ENCODE measurements around the gene PPM1L.

The PPM1L gene

DNA sequence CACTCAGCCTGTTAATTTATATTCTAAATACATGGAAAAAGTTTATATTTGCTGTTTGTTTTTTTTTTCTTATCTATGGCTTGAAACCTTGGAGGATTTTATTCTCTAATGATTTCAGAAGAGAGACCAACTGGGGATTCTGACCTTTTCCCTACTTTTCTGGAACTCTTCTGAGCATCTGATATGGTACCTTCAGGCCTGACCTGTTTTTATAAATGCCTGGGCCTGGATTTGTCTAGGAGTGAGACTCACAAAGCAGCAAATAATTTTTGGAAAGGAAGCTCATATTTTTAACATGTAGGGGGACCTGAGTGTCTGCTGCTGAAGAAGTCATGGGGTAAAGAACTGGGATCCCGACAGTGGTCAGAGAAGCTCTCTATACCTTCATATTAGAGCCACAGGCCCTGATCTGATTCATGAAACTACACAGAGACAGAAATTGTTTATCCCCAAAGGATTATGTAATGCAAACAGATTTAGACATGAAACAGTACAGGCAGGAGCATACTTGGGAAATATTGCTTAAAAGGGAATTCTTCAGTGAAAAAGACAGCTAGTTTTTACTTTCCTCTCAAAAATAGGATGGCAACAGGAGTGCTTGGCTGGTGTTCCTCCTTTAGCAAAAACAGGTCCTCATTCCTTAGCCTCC lies 15.9 kb downstream of the PPM1L start:
- H3K9me3 ChIP-seq (ENCODE audit: control insufficient read depth, insufficient read depth, low read length), result no peaks in the 10 kb centered on the region
- no peak overlapping the region for H3K4me2 ChIP-seq (ENCODE audit: low read length)
- H3K4me1 ChIP-seq (ENCODE audit: control insufficient read depth, low read length), result peaks cover 3% of the 10 kb centered on the region; the same call in 1 of the 2 replicates
- H3K36me3 ChIP-seq (ENCODE audit: control insufficient read depth, low read length), result no peaks in the 10 kb centered on the region
- H3K4me3 ChIP-seq (ENCODE audit: low read length), result no peak overlapping the region
- no peak overlapping the region for H3K27ac ChIP-seq (ENCODE audit: low read depth, low read length)
- TF ChIP-seq, protein P1, sequence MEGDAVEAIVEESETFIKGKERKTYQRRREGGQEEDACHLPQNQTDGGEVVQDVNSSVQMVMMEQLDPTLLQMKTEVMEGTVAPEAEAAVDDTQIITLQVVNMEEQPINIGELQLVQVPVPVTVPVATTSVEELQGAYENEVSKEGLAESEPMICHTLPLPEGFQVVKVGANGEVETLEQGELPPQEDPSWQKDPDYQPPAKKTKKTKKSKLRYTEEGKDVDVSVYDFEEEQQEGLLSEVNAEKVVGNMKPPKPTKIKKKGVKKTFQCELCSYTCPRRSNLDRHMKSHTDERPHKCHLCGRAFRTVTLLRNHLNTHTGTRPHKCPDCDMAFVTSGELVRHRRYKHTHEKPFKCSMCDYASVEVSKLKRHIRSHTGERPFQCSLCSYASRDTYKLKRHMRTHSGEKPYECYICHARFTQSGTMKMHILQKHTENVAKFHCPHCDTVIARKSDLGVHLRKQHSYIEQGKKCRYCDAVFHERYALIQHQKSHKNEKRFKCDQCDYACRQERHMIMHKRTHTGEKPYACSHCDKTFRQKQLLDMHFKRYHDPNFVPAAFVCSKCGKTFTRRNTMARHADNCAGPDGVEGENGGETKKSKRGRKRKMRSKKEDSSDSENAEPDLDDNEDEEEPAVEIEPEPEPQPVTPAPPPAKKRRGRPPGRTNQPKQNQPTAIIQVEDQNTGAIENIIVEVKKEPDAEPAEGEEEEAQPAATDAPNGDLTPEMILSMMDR (IDR thresholded peaks at IDR 0.05; ENCODE audit: low read depth, low read length, poor library complexity, severe bottlenecking), result no peak
- no peak for TF ChIP-seq EZH2phosphoT487 (IDR thresholded peaks at IDR 0.05; ENCODE audit: borderline replicate concordance, low read length)
- H4K20me1 ChIP-seq (ENCODE audit: control insufficient read depth, insufficient read depth, low read depth, low read length), result no peaks in the 10 kb centered on the region
- H3K27me3 ChIP-seq (ENCODE audit: control insufficient read depth, low read length), result no peaks in the 10 kb centered on the region
- H3F3A ChIP-seq (ENCODE audit: control insufficient read depth, insufficient read depth), result no peaks in the 10 kb centered on the region
- H3K9me2 ChIP-seq (replicated peaks; ENCODE audit: control insufficient read depth, low read length), result no peaks in the 10 kb centered on the region
- no peaks in the 10 kb centered on the region for H3K79me2 ChIP-seq (ENCODE audit: control insufficient read depth, low read length)

DNA sequence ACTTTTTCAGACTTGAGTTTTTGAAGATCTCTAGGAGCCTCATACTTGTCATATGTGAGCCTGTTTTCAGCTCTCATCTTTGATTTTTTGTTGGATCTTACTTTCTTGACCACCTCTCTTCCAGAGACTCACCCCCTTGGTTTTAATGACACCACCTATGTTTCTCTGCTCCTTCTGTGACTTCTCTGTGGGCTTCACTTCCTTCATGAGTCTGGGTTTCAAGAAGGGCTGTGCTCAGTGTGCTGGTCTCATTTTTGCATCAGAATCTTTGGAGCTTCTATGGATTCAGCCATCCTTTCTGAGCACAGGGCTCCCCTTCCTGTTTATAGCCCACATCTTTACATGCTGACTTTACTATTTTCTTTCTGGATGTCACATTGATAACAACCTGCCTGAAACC lies 17.7 kb downstream of the PPM1L start:
- no peaks in the 10 kb centered on the region for H4K20me1 ChIP-seq (ENCODE audit: control insufficient read depth, insufficient read depth, low read depth, low read length)
- H3K4me2 ChIP-seq (ENCODE audit: low read length), result no peak overlapping the region
- H3K4me3 ChIP-seq (ENCODE audit: low read length), result no peak overlapping the region
- peaks cover 6% of the 10 kb centered on the region for H3K4me1 ChIP-seq (ENCODE audit: control insufficient read depth, low read length)
- no peaks in the 10 kb centered on the region for H3K36me3 ChIP-seq (ENCODE audit: control insufficient read depth, low read length)
- TF ChIP-seq EZH2phosphoT487 (IDR thresholded peaks at IDR 0.05; ENCODE audit: borderline replicate concordance, low read length), result no peak
- TF ChIP-seq, protein P1 (IDR thresholded peaks at IDR 0.05; ENCODE audit: low read depth, low read length, poor library complexity, severe bottlenecking), result no peak
- H3F3A ChIP-seq (ENCODE audit: control insufficient read depth, insufficient read depth), result no peaks in the 10 kb centered on the region
- H3K9me2 ChIP-seq (replicated peaks; ENCODE audit: control insufficient read depth, low read length), result no peaks in the 10 kb centered on the region
- H3K27ac ChIP-seq (ENCODE audit: low read depth, low read length), result no peak overlapping the region
- H3K79me2 ChIP-seq (ENCODE audit: control insufficient read depth, low read length), result no peaks in the 10 kb centered on the region
- no peaks in the 10 kb centered on the region for H3K27me3 ChIP-seq (ENCODE audit: control insufficient read depth, low read length)
- no peaks in the 10 kb centered on the region for H3K9me3 ChIP-seq (ENCODE audit: control insufficient read depth, insufficient read depth, low read length)

DNA sequence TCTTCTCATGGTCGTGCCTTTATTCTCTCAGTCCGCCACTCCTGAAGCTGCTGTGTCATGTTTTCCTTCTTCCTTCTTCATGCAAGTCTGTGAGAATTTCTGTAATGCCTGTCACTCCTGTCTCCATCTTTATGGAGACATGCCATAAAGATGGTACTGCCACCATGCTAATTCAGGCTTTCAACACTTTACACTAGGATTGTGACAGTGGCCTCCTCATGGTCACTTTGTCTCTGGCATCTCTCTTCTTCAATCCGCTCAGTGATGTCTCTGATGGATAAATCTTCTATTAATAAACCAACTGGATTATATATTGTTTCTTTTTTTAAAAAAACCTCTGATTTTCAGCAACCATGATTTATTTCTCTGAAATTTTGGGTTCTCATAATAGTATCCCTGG lies 18.1 kb downstream of the PPM1L start:
- H3K4me2 ChIP-seq (ENCODE audit: low read length), result no peak overlapping the region
- H3K79me2 ChIP-seq (ENCODE audit: control insufficient read depth, low read length), result no peaks in the 10 kb centered on the region
- H3K9me2 ChIP-seq (replicated peaks; ENCODE audit: control insufficient read depth, low read length), result no peaks in the 10 kb centered on the region
- H3K27me3 ChIP-seq (ENCODE audit: control insufficient read depth, low read length), result no peaks in the 10 kb centered on the region
- H3K4me1 ChIP-seq (ENCODE audit: control insufficient read depth, low read length), result peaks cover 9% of the 10 kb centered on the region
- H3F3A ChIP-seq (ENCODE audit: control insufficient read depth, insufficient read depth), result no peaks in the 10 kb centered on the region
- TF ChIP-seq, protein P1 (IDR thresholded peaks at IDR 0.05; ENCODE audit: low read depth, low read length, poor library complexity, severe bottlenecking), result no peak
- no peak for TF ChIP-seq EZH2phosphoT487 (IDR thresholded peaks at IDR 0.05; ENCODE audit: borderline replicate concordance, low read length)
- H3K9me3 ChIP-seq (ENCODE audit: control insufficient read depth, insufficient read depth, low read length), result no peaks in the 10 kb centered on the region
- H4K20me1 ChIP-seq (ENCODE audit: control insufficient read depth, insufficient read depth, low read depth, low read length), result no peaks in the 10 kb centered on the region
- no peak overlapping the region for H3K4me3 ChIP-seq (ENCODE audit: low read length)
- H3K27ac ChIP-seq (ENCODE audit: low read depth, low read length), result no peak overlapping the region
- H3K36me3 ChIP-seq (ENCODE audit: control insufficient read depth, low read length), result no peaks in the 10 kb centered on the region
